Measurements from ENCODE around the gene ZIC5. TPM values are rescaled to one million over a fixed set of nuclear protein-coding genes. Genes with fewer than 3 reads are reported as not detected.
A peak's percentile ranks its signal among the peaks of the same experiment; 100 is the strongest.

Gene ZIC5
- total RNA-seq, 2 donors from 2014 or later = not detected

GRCh38 chr13:99996381-99996973 is 24.9 kb upstream of the ZIC5 start:
- ATAC-seq (ENCODE audit: insufficient number of reproducible peaks, low FRiP score, low read depth) (no peak), DNase-seq (ENCODE audit: low spot score) (no peak)
- no peaks in the 10 kb centered on the region for H3K9me3 ChIP-seq
- TF ChIP-seq CTCF (IDR thresholded peaks at IDR 0.05) = no peak
- no peaks in the 10 kb centered on the region for H3K4me1 ChIP-seq (ENCODE audit: control insufficient read depth in 1 of 2, low read depth in 2 of 2)
- no peak overlapping the region for H3K4me3 ChIP-seq
- no peaks in the 10 kb centered on the region for H3K36me3 ChIP-seq
- peaks cover 53% of the 10 kb centered on the region for H3K27me3 ChIP-seq (replicated peaks; ENCODE audit: insufficient read depth)
- H3K27ac ChIP-seq = no peak overlapping the region

GRCh38 chr13:99995589-99996380 is 24.2 kb upstream of the ZIC5 start:
- peak overlapping the region; percentile 10 for H3K4me3 ChIP-seq
- no peaks in the 10 kb centered on the region for H3K9me3 ChIP-seq
- H3K36me3 ChIP-seq = no peaks in the 10 kb centered on the region
- no peak overlapping the region for H3K27ac ChIP-seq
- peaks cover 60% of the 10 kb centered on the region for H3K27me3 ChIP-seq (replicated peaks; ENCODE audit: insufficient read depth)
- DNase-seq (ENCODE audit: low spot score) (no peak), ATAC-seq (ENCODE audit: insufficient number of reproducible peaks, low FRiP score, low read depth) (no peak)
- TF ChIP-seq CTCF (IDR thresholded peaks at IDR 0.05) = no peak
- H3K4me1 ChIP-seq (ENCODE audit: control insufficient read depth in 1 of 2, low read depth in 2 of 2) = no peaks in the 10 kb centered on the region

- no peak for DNase-seq (ENCODE audit: low spot score)
- no peak for ATAC-seq (ENCODE audit: insufficient number of reproducible peaks, low FRiP score, low read depth)
- H3K36me3 ChIP-seq = no peaks in the 10 kb centered on the region
- no peak for TF ChIP-seq CTCF (IDR thresholded peaks at IDR 0.05)
- H3K27ac ChIP-seq = no peak overlapping the region
- peaks cover 65% of the 10 kb centered on the region for H3K27me3 ChIP-seq (replicated peaks; ENCODE audit: insufficient read depth)
- no peak overlapping the region for H3K4me3 ChIP-seq
- peaks cover 0 to 5% of the 10 kb centered on the region in 2 donors for H3K4me1 ChIP-seq (ENCODE audit: control insufficient read depth in 1 of 2, low read depth in 2 of 2)
- H3K9me3 ChIP-seq = no peaks in the 10 kb centered on the region
These were observed 23.6 kb upstream of the ZIC5 start for GRCh38 chr13:99995104-99995588.

GRCh38 chr13:99994638-99995020 is 23.1 kb upstream of the ZIC5 start:
- ATAC-seq (ENCODE audit: insufficient number of reproducible peaks, low FRiP score, low read depth) (no peak), DNase-seq (ENCODE audit: low spot score) (no peak)
- TF ChIP-seq CTCF (IDR thresholded peaks at IDR 0.05) = no peak
- Histone ChIP-seq H3K36me3 (no peaks in the 10 kb centered on the region), H3K4me3 (no peak overlapping the region), H3K9me3 (no peaks in the 10 kb centered on the region), H3K27me3 (replicated peaks; ENCODE audit: insufficient read depth) (peaks cover 65% of the 10 kb centered on the region), H3K27ac (no peak overlapping the region), H3K4me1 (ENCODE audit: control insufficient read depth in 1 of 2, low read depth in 2 of 2) (peaks cover 4 to 5% of the 10 kb centered on the region in 2 donors)
